Adipose tissue (tissue), 3 donors: ENCODE measurements around the gene MYO16. TPM values are rescaled to one million over a fixed set of nuclear protein-coding genes. Genes with fewer than 3 reads are reported as not detected.
"Not testable (repeated sequence)": the region's sequence is repeated elsewhere in the genome, so short reads cannot be mapped to it uniquely, and the experiment has no call there.

ENCODE experiments used
- H3K27ac ChIP-seq: one replicate; pipeline ENCODE4 v1.5.1; 2013; ENCODE audit warnings: low read depth, low read length
- WGBS, 3 donors: extraction: QIAGEN DNeasy Blood & Tissue Kit; methylation state at CpG; one replicate each; pipeline ENCODE4 v1.1.7; 2013; 5-methylcytosine and 5-hydroxymethylcytosine counted together
- polyA plus RNA-seq, 3 donors: library from polyadenylated mRNA; stranded (reverse); fragments of 200-250 nt; gene quantifications; one replicate each; pipeline ENCODE4 v1.2.3, GENCODE V29; 2013
- donor health status: healthy with polysubstance abuse.
- donor health status: Bipolar disorder and iron deficiency.
- donor health status: healthy.

Gene MYO16
- polyA plus RNA-seq, 3 donors, result 0.05 to 2.0 (median 0.56) TPM

DNA sequence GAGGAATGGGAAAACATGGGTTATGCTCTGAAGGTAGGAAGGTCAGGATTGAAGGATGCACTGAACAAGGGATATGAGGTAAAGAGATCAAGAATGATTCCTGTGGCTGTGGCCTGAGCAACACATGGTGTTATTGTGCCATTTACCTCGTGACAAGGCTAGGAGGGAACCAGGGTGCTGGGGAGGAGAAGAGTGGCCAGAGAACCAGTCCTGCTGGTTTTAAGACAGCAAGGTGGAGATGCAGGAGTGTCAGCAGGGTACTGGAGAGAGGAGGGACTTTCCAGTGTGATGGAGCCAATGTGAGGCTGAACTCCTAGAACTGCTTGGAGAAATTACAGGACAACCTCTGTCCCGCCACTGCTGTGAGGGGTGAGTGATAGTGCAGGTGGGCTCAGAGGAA is 282.4 kb downstream of the MYO16 start:
- 76 to 89% (median 85%) methylated on average over 2 of the region's 2 CpGs for WGBS, 3 donors
- H3K27ac ChIP-seq, result no peak overlapping the region

DNA sequence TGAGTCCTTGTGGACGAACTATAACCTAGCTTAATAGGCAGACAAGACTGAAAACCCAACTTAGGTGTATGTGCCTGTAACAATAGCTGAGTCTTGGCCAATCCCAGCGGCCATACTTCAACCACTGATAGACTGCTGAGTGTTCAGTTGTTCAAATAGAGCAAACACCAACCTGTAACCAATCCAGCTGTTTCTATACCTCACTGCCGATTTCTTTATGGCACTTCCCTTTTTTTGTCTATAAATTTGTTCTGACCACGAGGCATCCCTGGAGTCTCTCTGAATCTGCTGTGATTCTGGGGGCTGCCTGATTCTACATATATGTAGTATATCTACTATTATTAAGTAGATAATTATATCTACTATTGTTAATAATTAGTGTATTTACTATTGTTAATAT is 284.3 kb downstream of the MYO16 start:
- 65 to 76% (median 75%) methylated on average over 4 of the region's 4 CpGs for WGBS, 3 donors
- not testable (repeated sequence) for H3K27ac ChIP-seq

DNA sequence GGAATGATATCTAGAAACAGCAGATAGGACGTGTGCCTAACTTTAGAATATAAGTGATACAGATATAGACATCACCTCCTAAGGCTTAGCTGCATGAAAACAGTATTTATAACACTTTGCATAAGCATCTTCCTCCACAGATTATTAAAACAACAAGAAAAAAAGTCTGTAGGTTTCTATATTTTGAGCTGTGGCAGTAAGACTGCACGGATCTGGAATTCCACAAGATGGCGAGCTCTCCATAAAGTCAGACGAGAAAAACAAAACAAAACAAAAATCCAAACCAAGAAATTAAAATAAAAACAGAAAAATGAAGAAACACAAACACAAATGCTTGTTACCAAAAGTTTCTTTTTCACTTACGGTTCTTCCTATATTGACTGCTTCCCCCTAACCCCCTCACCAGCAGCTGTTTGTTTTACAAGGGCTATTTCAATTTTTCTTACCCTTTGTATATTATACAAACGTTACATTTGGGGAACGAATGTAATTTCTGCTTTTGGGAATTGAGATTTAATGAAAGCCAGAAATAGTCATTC is 285.8 kb downstream of the MYO16 start:
- H3K27ac ChIP-seq, result no peak overlapping the region
- WGBS, 3 donors, result 19 to 21% (median 20%) methylated on average over 7 of the region's 7 CpGs

DNA sequence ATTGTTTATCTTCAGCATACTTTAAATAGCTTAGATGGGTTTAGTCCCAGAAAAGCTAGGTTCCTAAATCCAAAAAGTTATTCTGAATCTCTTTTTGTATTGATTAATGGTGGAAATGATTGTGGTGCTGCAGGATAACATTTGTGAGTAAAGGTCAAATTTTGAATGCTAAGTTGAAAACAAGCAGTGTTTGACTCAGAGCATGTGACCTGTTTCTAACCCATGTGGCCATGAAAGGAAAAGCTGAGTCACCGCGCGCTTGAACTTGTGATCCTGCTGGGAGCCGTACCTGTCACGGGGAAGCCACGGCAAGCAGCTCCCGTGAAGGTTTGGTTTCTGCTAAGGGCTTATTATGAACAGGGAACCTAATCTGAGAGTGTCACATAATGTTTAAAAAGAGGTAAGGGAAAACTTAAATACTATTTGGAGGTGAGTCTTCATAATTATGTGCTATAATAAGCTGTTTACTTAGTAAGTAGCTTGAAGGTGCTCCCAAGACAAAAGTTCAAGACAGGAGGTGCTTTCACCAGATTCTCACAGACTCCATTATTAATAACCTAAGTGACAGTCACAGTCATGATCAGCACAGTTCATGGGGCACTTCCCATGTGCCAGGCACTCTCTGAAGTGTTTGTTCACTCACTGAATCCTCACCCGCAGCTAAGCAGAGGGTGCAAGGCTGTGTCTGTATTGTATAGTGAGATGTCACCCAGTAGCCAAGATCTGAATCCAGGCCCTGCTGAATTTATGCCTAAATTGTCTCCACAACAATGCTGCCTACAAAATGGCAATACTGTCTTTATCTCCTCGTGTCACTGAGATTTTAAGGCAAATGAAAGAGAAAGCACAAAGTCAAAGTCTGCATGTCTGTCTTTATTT is 286.5 kb downstream of the MYO16 start:
- WGBS, 3 donors, result 17 to 23% (median 21%) methylated on average over 9 of the region's 9 CpGs
- no peak overlapping the region for H3K27ac ChIP-seq

DNA sequence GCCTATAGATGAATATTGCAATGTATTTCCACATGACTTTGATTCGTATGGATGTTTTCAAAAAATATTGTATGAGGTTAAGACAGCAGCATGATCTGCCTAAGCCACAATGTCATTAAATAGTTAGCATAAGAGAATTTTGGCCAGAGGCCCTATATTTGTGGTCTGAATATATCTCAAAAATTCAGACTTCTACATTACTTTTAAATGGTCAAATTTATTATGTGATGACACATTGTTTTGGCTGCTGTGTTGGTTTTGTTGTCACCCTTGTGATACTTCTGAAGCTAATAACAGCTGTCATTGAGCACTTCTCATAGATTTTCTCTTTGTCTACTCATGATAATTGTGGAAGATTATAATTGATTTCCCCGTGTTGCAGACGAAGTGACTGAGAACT is 288.2 kb downstream of the MYO16 start:
- 52 to 65% (median 58%) methylated on average over 3 of the region's 3 CpGs for WGBS, 3 donors
- no peak overlapping the region for H3K27ac ChIP-seq

DNA sequence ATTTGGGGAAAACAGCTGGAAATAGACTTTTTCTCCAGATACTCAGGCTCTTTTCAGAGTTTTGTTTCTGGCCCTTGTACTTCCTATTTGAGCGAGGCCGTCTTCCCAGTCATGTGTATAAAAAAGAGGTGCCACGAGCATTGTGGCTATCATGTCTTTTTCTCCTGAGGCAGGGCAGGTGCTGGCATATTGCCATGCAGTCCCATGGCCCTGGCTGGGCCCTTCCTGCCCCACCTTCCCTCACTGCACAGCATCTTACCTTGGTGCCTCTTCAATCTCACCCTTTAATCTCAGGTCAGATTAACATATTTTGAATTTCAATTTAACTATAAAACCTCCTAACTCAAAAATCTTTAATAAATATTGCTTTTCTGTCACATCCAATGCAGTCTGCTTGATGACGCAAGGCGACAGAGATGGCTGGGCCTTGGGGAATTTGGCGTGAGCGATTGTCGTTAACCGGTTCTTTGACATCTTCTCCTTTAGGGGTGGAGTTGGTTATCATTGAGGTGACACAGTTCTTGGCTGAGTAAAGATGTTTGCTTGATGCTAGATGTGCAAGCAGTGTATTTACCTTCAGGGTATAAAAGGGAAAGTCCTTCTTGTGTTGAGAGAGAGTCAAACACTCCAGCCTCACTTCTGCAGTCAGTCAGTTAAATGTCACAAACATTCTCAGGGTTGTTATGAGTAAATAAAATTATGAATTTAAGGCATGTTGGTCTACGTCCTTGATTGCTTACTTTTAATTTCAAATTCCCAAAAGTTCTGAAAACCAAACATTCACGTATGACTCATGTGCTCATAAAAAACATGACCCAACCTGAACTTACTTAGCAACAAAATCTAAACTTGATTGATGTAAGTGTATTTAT is 289.9 kb downstream of the MYO16 start:
- no peak overlapping the region for H3K27ac ChIP-seq
- WGBS, 3 donors, result 81 to 88% (median 85%) methylated on average over 11 of the region's 11 CpGs

DNA sequence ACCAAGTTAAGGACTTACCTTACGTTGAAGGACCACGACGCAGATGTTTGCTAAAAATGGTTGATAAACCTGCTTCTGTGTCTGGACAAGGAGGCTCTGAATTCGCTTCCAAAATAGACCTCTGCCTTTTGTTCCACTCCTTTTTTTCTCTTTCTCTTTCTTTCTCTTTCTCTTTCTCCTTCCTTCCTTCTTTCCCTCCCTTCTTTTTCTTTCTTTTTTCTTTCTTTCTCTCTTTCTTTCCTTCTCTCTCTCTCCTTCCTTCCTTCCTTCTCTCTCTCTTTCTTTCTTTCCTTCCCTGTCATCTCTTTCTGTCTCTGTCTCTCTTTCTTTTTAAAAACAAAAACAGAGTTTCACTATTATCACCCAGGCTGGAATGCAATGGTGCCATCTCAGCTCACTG is 290.7 kb downstream of the MYO16 start:
- 69 to 72% (median 69%) methylated on average over 4 of the region's 4 CpGs for WGBS, 3 donors
- H3K27ac ChIP-seq, result no peak overlapping the region

DNA sequence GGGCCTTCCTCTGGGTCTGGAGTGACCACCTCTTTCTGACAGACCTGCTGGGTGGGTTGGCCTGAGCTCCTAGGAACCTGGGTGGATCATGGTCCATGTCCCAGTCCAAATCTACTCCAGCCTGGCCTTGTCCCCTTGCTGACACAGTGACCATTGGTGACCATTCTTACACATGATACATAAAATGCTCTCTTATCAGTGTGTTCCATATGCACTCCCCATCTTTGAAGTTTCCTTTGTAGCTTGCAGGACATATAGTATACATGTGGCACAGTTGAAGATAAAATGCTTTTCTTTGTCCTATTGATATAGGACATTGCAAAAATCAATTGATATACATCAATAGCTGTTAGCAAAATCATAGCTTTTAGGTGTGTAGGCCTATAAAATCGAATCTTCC is 291.8 kb downstream of the MYO16 start:
- H3K27ac ChIP-seq, result no peak overlapping the region
- 61 to 63% (median 63%) methylated on average over 1 of the region's 1 CpG for WGBS, 3 donors

DNA sequence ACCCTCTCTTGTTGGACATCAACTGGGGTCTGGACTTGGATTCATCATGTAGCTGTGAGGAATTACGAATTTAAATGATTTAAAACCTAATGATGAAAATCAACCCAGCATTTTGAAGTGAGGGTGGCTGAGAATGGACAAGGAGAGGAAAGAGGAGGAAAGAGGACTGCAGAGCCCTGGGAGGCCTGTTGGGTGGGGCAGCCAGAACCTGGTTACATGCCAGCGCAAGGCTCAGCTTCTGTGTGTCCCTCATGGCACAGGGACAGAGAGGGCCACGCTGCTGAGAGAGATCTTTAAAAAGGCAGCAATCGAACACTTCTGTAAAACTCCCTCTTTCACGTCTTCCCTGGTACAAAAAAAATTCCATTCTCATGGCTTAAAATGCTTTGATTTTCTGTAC is 292.7 kb downstream of the MYO16 start:
- WGBS, 3 donors, result 78 to 81% (median 78%) methylated on average over 5 of the region's 5 CpGs
- no peak overlapping the region for H3K27ac ChIP-seq

DNA sequence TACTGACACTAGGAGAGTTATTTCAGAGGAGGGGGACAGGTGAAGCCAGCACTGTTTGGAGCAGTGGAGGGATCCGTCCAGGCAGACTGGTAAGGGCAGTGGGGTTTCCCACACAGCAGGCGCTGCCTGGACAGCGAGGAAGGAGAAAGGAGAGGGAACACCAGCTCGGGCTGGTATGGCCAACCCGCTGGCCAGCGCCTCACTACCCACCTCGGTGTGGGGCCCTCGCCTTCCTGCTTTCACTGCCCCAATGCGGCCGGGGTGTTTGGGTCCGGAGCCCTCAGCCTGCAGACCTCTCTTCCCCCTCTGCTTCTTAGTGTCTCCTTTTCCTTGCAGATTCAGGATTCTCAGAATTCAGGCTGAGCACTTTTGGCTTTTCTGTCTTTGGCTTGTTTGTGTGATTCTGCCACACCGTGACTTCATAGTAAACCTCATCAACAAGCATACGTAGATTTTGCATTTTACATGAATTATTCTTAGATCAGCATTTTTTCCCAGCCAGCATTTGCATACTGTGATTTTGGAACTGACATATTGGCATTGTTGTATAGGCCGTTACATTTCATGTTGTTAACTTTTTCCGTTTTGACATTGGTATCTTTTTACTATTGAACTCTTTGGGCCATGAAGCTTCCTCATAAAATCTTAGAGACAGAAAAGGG is 294.1 kb downstream of the MYO16 start:
- 87 to 93% (median 90%) methylated on average over 13 to 15 of the region's 15 CpGs for WGBS, 3 donors
- H3K27ac ChIP-seq, result no peak overlapping the region

DNA sequence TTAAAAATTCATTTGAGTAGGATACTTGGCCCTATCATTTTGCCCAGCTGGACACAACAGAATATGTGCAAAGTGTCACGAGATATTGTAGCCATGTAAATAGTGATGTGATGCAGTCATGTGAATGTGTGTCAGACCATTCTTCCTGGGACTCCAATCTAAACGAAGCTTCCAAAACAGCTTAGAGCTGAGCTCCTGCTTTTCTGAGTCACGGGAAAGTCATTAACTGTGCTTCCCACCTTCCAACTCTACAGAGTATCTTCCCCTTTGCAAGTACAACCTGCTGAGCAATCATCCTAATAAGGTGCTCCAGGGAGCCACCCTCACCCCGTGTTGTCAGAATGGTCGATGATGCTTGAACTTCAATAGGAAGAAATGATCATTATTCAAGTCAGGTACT is 294.7 kb downstream of the MYO16 start:
- no peak overlapping the region for H3K27ac ChIP-seq
- 76 to 81% (median 79%) methylated on average over 5 of the region's 5 CpGs for WGBS, 3 donors

DNA sequence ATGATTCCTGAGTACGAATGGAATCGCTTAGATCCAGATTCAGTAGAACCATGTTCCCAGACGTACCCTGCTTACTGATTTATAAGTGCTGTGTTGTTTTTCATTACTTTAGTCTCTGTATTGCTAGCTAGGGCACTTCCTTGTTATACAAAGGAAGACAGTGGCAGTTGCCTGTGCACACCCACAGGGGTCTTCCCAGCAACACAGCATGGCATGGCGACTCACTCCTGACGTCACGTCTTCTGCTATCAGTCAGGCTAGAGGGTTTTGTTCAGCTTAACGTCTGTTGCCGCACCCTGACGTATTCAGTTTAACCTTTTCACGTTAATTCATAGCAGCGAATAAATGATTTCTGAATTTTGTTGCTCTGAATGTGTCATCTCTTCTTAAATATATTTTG is 295.1 kb downstream of the MYO16 start:
- no peak overlapping the region for H3K27ac ChIP-seq
- 91 to 96% (median 93%) methylated on average over 11 of the region's 11 CpGs for WGBS, 3 donors

DNA sequence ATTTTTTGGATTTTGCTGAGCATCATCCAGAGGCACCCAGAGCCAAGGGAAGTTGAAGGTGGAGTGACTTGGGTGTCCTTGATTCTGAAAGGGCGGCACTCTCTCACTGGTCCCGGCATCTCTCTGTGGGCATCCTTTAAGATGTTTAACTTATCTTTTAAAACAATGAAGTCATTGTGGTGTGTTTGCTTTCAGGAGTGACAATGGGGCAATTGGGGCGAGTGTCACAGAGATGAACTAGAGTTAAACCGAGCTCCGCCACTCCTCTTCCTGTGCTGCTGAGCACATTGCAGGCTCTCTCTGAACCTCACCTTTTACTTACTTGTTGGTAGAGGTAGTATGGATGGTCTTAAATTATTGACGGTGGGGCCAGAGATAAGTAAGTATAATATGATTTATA is 295.7 kb downstream of the MYO16 start:
- H3K27ac ChIP-seq, result no peak overlapping the region
- 62 to 93% (median 90%) methylated on average over 6 of the region's 6 CpGs for WGBS, 3 donors

DNA sequence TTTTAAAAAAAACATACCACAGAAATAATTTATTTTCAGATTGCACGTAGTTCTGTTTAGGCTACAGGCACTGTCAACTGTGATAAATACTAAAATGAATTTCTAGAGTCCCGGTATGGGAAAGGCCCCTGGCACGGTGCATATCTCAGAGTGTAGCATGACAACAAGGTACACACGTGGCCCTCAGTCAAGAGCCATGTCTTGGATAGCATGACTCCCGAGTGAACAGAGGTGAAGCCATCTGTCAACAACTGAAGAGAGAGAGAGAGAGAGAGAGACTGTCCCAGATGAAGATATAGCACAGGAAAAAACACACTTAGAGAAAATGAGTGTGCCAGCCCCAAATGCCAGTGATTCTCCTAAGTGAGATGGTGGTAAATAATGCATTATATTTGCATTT is 297.5 kb downstream of the MYO16 start:
- WGBS, 3 donors, result 58 to 85% (median 58%) methylated on average over 5 of the region's 5 CpGs
- no peak overlapping the region for H3K27ac ChIP-seq

DNA sequence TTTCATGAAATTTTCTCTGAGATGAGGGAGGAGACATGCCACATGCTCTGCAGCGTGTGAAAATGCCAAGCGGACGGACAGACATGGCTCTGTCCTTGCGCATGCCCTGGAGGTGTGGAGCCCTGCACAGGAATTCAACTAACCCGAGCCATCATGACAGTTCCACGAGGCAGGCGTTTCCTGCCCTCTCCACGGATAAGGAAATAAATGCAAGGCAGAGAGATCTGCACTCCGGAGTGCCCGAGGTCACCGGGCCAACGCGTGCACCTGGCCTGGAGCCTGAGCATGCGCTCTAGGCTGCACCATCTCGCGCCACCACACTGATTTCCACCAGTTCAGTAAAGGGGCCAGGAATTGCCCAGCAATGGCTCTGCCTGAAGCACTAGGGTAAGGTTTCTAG is 298.2 kb downstream of the MYO16 start:
- 82 to 86% (median 82%) methylated on average over 16 of the region's 16 CpGs for WGBS, 3 donors
- no peak overlapping the region for H3K27ac ChIP-seq

DNA sequence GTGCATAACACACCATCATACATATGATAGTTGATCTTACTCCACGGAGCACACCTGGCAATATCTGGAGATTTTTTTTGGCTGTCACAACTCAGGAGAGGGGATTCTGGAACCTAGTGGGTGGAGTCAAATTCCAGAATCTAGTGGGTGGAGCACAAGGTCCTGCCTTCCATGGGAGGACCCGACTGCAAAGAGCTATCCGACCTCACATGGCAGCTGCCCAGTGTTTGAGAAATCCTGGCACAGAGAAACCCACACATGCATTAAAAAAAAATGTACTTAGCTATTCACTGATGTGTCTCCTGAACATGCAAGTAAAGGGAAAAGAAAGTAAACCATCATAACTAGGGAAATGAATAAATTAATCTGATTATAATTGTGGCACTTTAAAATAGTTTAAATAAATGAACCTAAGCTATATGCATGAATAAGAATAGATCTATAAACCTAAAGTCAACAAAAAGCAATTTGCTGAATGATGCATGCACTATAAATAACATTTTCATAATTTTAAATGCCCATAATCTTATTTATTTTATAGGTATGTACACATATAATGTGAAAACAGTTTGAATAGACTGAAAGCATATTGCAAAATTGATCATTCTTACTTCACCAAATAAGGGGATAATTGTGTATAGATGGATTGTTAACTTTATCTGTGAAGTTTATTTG is 300.3 kb downstream of the MYO16 start:
- H3K27ac ChIP-seq, result no peak overlapping the region
- 42 to 53% (median 48%) methylated on average over 3 of the region's 3 CpGs for WGBS, 3 donors

DNA sequence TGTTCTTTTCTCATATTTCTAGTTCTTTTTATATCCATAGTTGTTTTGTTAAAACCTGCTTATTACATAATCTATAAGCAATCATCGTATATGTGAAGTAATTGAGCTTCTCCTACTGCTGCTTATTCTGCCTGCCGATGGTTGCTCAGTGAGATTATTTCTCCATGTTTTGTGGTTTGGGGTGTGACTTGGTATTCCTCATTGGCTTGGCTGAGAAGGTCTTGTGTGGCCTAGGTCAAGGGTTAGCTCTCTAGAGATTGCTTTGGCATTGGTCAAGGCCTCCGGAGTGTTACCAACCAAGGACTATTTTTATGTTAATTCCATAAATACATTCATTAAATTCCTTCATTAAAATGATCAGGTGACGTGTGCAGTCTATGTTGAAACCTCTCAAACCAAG is 302.8 kb downstream of the MYO16 start:
- no peak overlapping the region for H3K27ac ChIP-seq
- WGBS, 3 donors, result 55 to 75% (median 58%) methylated on average over 4 of the region's 4 CpGs

DNA sequence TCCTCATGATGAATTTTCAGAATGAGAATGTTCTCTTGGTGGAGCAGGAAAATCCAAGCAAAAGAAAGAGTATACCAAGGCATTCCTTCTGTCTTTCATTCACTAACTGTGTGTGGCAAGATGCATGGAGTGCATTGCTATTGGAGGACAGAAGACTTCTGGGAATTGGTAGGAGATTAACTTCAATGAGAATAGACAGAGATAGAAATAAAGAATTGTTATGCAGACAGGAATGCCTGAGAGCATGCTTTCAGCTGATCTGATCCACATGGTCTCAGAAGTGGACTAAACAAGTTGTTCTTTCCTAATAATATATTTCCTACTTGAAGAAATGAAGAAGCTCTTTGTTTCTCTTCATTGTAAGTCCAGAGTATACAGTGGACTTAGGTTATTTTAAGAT is 303.6 kb downstream of the MYO16 start:
- no peak overlapping the region for H3K27ac ChIP-seq
